Neutrophil (primary cell): ENCODE measurements around the gene CAMK1D.
"Not testable (repeated sequence)": the region's sequence is repeated elsewhere in the genome, so short reads cannot be mapped to it uniquely, and the experiment has no call there.

Experiments
- H3K27ac ChIP-seq: fragments of 200-600 bp; sonication (generic); 2 replicates; pipeline ENCODE4 v1.5.1; 2016; ENCODE audit warnings: mild to moderate bottlenecking, moderate library complexity
- H3K27me3 ChIP-seq: fragments of 200-600 bp; sonication (generic); 2 replicates; pipeline ENCODE4 v1.6.0; 2016; ENCODE audit warnings: mild to moderate bottlenecking
- H3K36me3 ChIP-seq: fragments of 200-600 bp; sonication (generic); 2 replicates; pipeline ENCODE4 v1.5.1; 2017
- H3K4me1 ChIP-seq, 2 experiments: fragments of 200-600 bp in 1 of 2; sonication (generic) in 1 of 2; 1 replicate in 1 of 2; 2 replicates in 1 of 2; pipeline versions ENCODE4 v1.5.1 to v1.6.1; 2013 to 2016; ENCODE audit warnings: low read depth in 1 of 2, low read length in 1 of 2, mild to moderate bottlenecking in 1 of 2, moderate library complexity in 1 of 2; ENCODE audit not compliant: control insufficient read depth in 1 of 2, insufficient read depth in 1 of 2
- H3K4me3 ChIP-seq, 2 experiments: fragments of 200-600 bp in 1 of 2; sonication (generic) in 1 of 2; 1 replicate in 1 of 2; 2 replicates in 1 of 2; pipeline ENCODE4 v1.5.1; 2013 to 2016; ENCODE audit warnings: low read depth in 1 of 2, low read length in 1 of 2, mild to moderate bottlenecking in 1 of 2, moderate library complexity in 1 of 2
- H3K9me3 ChIP-seq: fragments of 200-600 bp; sonication (generic); 2 replicates; pipeline ENCODE4 v1.5.1; 2016
- TF ChIP-seq, protein P1 (sequence below): fragments of 200-600 bp; sonication (generic); IDR thresholded peaks from 2 replicates; pipeline ENCODE4 v1.5.1; 2016; ENCODE audit warnings: antibody characterized with exemption

CAMK1D gene

DNA sequence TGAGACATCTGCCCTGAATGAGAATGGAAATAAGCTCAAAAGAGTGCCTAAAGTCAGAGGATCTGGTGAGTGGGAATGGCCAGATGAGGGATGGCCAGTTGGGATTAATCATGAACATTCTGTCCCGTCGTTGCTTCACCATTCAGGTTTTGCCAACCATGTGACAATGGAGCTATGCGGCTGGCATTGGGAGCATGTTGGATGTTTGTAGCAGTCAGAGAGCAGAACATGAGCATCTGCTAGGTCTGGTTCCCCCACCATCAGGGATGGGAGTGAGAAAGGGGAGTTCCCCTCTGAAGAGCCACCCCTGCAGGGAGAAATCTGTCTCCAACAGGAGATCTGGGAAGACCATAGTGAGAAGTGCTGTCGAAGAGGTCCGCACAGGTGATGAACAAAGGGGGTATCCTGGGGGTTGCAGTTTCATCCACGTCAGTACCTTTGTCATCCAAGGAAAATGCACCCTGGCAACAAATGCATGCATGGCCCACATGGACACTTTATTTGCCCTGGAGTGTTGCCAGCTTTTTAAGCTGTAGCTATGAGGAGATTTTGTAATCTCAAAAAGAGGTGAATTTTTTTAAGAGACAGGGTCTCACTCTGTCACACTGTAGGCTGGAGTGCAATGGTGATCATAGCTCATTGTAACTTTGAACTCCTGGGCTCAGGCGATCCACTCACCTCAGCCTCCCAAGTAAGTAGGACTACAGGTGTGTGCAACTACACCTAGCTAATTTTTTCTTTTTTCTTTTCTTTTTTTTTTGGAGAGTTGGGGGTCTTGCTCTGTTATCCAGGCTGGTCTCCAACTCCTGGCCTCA is 190.2 kb downstream of the CAMK1D start:
- Histone ChIP-seq H3K36me3 (no peaks in the 10 kb centered on the region), H3K4me3 (no peak overlapping the region), H3K4me1 (no peaks in the 10 kb centered on the region), H3K27ac (no peak overlapping the region), H3K27me3 (no peaks in the 10 kb centered on the region), H3K9me3 (no peaks in the 10 kb centered on the region)
- TF ChIP-seq, protein P1, sequence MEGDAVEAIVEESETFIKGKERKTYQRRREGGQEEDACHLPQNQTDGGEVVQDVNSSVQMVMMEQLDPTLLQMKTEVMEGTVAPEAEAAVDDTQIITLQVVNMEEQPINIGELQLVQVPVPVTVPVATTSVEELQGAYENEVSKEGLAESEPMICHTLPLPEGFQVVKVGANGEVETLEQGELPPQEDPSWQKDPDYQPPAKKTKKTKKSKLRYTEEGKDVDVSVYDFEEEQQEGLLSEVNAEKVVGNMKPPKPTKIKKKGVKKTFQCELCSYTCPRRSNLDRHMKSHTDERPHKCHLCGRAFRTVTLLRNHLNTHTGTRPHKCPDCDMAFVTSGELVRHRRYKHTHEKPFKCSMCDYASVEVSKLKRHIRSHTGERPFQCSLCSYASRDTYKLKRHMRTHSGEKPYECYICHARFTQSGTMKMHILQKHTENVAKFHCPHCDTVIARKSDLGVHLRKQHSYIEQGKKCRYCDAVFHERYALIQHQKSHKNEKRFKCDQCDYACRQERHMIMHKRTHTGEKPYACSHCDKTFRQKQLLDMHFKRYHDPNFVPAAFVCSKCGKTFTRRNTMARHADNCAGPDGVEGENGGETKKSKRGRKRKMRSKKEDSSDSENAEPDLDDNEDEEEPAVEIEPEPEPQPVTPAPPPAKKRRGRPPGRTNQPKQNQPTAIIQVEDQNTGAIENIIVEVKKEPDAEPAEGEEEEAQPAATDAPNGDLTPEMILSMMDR, result no peak

- no peaks in the 10 kb centered on the region for H3K27me3 ChIP-seq
- TF ChIP-seq, protein P1, result no peak
- H3K27ac ChIP-seq, result no peak overlapping the region
- H3K9me3 ChIP-seq, result no peaks in the 10 kb centered on the region
- H3K4me1 ChIP-seq, result no peaks in the 10 kb centered on the region
- no peaks in the 10 kb centered on the region for H3K36me3 ChIP-seq
- H3K4me3 ChIP-seq, result no peak overlapping the region
Observed at GRCh38 chr10:12540341-12540781, 191.0 kb downstream of the CAMK1D start.

- Histone ChIP-seq H3K4me3 (no peak overlapping the region), H3K27ac (no peak overlapping the region), H3K9me3 (no peaks in the 10 kb centered on the region), H3K4me1 (no peaks in the 10 kb centered on the region), H3K27me3 (no peaks in the 10 kb centered on the region), H3K36me3 (no peaks in the 10 kb centered on the region)
- TF ChIP-seq, protein P1, result no peak
Observed at GRCh38 chr10:12541446-12542067, 192.2 kb downstream of the CAMK1D start.

- H3K4me3 ChIP-seq, result no peak overlapping the region
- H3K36me3 ChIP-seq, result no peaks in the 10 kb centered on the region
- TF ChIP-seq, protein P1, result no peak
- no peaks in the 10 kb centered on the region for H3K4me1 ChIP-seq
- no peak overlapping the region for H3K27ac ChIP-seq
- no peaks in the 10 kb centered on the region for H3K27me3 ChIP-seq
- no peaks in the 10 kb centered on the region for H3K9me3 ChIP-seq
Observed at GRCh38 chr10:12542133-12542670, 192.9 kb downstream of the CAMK1D start.

- no peaks in the 10 kb centered on the region for H3K27me3 ChIP-seq
- H3K4me1 ChIP-seq, result no peaks in the 10 kb centered on the region
- no peaks in the 10 kb centered on the region for H3K36me3 ChIP-seq
- TF ChIP-seq, protein P1, result no peak
- H3K27ac ChIP-seq, result no peak overlapping the region
- H3K9me3 ChIP-seq, result no peaks in the 10 kb centered on the region
- H3K4me3 ChIP-seq, result no peak overlapping the region
Observed at GRCh38 chr10:12543589-12543988, 194.2 kb downstream of the CAMK1D start.

DNA sequence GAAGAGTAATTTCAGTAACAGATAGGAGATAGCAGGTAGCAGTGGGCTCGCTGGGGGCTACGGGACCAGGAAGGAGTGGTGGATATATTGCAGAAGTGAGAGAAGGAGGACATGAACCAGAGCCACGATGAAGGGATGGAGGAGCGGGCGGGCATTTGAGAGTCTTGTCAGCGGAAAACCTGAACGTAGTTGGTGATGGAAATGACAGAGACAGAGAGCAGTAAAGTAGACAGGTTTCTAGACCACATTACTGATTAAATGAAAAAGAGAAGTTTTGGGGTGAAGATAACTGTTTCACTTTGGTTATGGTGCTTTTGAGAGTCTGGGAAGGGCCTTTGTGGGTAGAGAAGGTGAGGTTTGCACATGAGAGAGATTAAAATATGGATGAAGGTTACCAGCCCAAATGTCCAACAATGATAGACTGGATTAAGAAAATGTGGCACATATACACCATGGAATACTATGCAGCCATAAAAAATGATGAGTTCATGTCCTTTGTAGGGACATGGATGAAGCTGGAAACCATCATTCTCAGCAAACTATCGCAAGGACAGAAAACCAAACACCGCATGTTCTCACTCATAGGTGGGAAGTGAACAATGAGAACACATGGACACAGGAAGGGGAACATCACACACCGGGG is 196.9 kb downstream of the CAMK1D start:
- H3K9me3 ChIP-seq, H3K36me3 ChIP-seq, H3K4me3 ChIP-seq, H3K4me1 ChIP-seq, H3K27ac ChIP-seq, H3K27me3 ChIP-seq: not testable (repeated sequence)
